ENCODE measurements around the gene TXLNG. TPM values are rescaled to one million over a fixed set of nuclear protein-coding genes. Genes with fewer than 3 reads are reported as not detected.

TXLNG gene
- total RNA-seq, 2 experiments from 2014 or later, result 17.2 to 17.5 TPM

- POLR2A ChIA-PET, result no interaction called here
- no peaks in the 10 kb centered on the region for H3K9me3 Mint-ChIP-seq
- no peak overlapping the region for H3K27ac Mint-ChIP-seq
- H3K4me1 ChIP-seq (ENCODE audit: insufficient read depth, low read length), result no peaks in the 10 kb centered on the region
- peaks cover 20% of the 10 kb centered on the region for H3K4me1 Mint-ChIP-seq (ENCODE audit: low read depth)
- H3K9me3 ChIP-seq (ENCODE audit: control insufficient read depth in 1 of 2, insufficient read depth in 1 of 2, low read length in 2 of 2), result no peaks in the 10 kb centered on the region
- CTCF ChIA-PET, result no interaction called here
- DNase-seq, result no peak
- TF ChIP-seq, protein P1, sequence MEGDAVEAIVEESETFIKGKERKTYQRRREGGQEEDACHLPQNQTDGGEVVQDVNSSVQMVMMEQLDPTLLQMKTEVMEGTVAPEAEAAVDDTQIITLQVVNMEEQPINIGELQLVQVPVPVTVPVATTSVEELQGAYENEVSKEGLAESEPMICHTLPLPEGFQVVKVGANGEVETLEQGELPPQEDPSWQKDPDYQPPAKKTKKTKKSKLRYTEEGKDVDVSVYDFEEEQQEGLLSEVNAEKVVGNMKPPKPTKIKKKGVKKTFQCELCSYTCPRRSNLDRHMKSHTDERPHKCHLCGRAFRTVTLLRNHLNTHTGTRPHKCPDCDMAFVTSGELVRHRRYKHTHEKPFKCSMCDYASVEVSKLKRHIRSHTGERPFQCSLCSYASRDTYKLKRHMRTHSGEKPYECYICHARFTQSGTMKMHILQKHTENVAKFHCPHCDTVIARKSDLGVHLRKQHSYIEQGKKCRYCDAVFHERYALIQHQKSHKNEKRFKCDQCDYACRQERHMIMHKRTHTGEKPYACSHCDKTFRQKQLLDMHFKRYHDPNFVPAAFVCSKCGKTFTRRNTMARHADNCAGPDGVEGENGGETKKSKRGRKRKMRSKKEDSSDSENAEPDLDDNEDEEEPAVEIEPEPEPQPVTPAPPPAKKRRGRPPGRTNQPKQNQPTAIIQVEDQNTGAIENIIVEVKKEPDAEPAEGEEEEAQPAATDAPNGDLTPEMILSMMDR (IDR thresholded peaks at IDR 0.05), result no peak
- intact Hi-C loops (cut with DNase I, micrococcal nuclease), result no loop called here
- H3K4me3 Mint-ChIP-seq, result no peak overlapping the region
- H3K4me3 ChIP-seq (ENCODE audit: low read length), result no peak overlapping the region
- ATAC-seq (ENCODE audit: poor library complexity), result no peak
- H3K27me3 ChIP-seq (ENCODE audit: control insufficient read depth in 1 of 2, insufficient read depth in 2 of 2, low read length in 2 of 2), result no peaks in the 10 kb centered on the region
- H3K36me3 Mint-ChIP-seq (ENCODE audit: low read depth), result peaks cover 80% of the 10 kb centered on the region
- no peak overlapping the region for H3K27ac ChIP-seq (ENCODE audit: low read depth in 1 of 2, low read length in 2 of 2)
- H3K36me3 ChIP-seq (ENCODE audit: insufficient read depth, low read length), result peaks cover 57% of the 10 kb centered on the region
- no peaks in the 10 kb centered on the region for H3K27me3 Mint-ChIP-seq
Observed at GRCh38 chrX:16856744-16857143, 70.5 kb downstream of the TXLNG start.

- POLR2A ChIA-PET, result no interaction called here
- intact Hi-C loops (cut with DNase I, micrococcal nuclease), result loop anchor here in 1 of 2 experiments (10.0 kb wide), 2 partner anchors 1008 to 1988 kb away; partner anchors contain the start of genes AP1S2, FANCB and MOSPD2
- peaks cover 34% of the 10 kb centered on the region for H3K36me3 ChIP-seq (ENCODE audit: insufficient read depth, low read length)
- H3K4me3 ChIP-seq (ENCODE audit: low read length), result no peak overlapping the region
- H3K27ac ChIP-seq (ENCODE audit: low read depth in 1 of 2, low read length in 2 of 2), result no peak overlapping the region
- DNase-seq (no peak), ATAC-seq (ENCODE audit: poor library complexity) (no peak)
- no peaks in the 10 kb centered on the region for H3K9me3 Mint-ChIP-seq
- H3K27me3 ChIP-seq (ENCODE audit: control insufficient read depth in 1 of 2, insufficient read depth in 2 of 2, low read length in 2 of 2), result no peaks in the 10 kb centered on the region
- H3K27me3 Mint-ChIP-seq, result no peaks in the 10 kb centered on the region
- peaks cover 47% of the 10 kb centered on the region for H3K36me3 Mint-ChIP-seq (ENCODE audit: low read depth)
- H3K4me1 Mint-ChIP-seq (ENCODE audit: low read depth), result peaks cover 43% of the 10 kb centered on the region
- TF ChIP-seq, protein P1 (IDR thresholded peaks at IDR 0.05), result no peak
- no peak overlapping the region for H3K27ac Mint-ChIP-seq
- no peak overlapping the region for H3K4me3 Mint-ChIP-seq
- no peaks in the 10 kb centered on the region for H3K9me3 ChIP-seq (ENCODE audit: control insufficient read depth in 1 of 2, insufficient read depth in 1 of 2, low read length in 2 of 2)
- CTCF ChIA-PET, result no interaction called here
- H3K4me1 ChIP-seq (ENCODE audit: insufficient read depth, low read length), result peaks cover 7% of the 10 kb centered on the region
Observed at GRCh38 chrX:16862829-16863228, 76.6 kb downstream of the TXLNG start.

DNA sequence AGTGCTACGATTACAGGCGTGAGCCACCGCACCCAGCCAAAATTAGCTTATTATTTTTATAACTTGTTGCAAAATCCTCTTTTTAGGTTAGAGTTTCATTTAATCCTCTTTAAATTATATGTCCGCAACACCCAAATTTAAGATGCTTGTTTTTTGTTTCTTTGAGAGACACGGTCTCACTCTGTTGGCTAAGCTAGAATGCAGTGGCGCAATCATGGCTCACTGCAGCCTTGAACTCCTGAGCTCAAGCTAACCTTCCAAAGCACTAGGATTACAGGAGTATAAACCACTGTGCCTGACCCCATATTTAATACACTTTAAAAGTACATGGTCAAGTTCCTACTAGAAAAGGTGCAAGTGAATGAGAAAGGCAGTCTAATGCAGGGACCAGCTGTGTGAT is 81.7 kb downstream of the TXLNG start:
- ChIA-PET CTCF (interaction anchor here (1.0 to 2.0 kb wide), 2 partner anchors 15 to 19 kb away, joined by 4 to 7 read pairs; no protein-coding TSS in a partner anchor), POLR2A (no interaction called here)
- Histone ChIP-seq H3K4me1 (ENCODE audit: insufficient read depth, low read length) (peaks cover 20% of the 10 kb centered on the region), H3K4me3 (ENCODE audit: low read length) (no peak overlapping the region), H3K27me3 (ENCODE audit: control insufficient read depth in 1 of 2, insufficient read depth in 2 of 2, low read length in 2 of 2) (no peaks in the 10 kb centered on the region), H3K9me3 (ENCODE audit: control insufficient read depth in 1 of 2, insufficient read depth in 1 of 2, low read length in 2 of 2) (no peaks in the 10 kb centered on the region), H3K27ac (ENCODE audit: low read depth in 1 of 2, low read length in 2 of 2) (no peak overlapping the region), H3K36me3 (ENCODE audit: insufficient read depth, low read length) (peaks cover 3% of the 10 kb centered on the region)
- Mint-ChIP-seq H3K36me3 (ENCODE audit: low read depth) (peaks cover 24% of the 10 kb centered on the region), H3K4me1 (ENCODE audit: low read depth) (peaks cover 43% of the 10 kb centered on the region), H3K27me3 (no peaks in the 10 kb centered on the region), H3K4me3 (peak overlapping the region; percentile 92), H3K27ac (no peak overlapping the region), H3K9me3 (no peaks in the 10 kb centered on the region)
- TF ChIP-seq, protein P1 (IDR thresholded peaks at IDR 0.05), result no peak
- no peak for ATAC-seq (ENCODE audit: poor library complexity)
- no peak for DNase-seq
- intact Hi-C loops (cut with DNase I, micrococcal nuclease), result loop anchor here in 1 of 2 experiments (5.0 to 10.0 kb wide), 5 partner anchors 146 to 1993 kb away; partner anchors contain the start of genes AP1S2, FANCB, MOSPD2 and PIGA
